Stimulated activated memory B cell treated with anti-CD40 and anti-IgM and Interleukin-4, amounts not matched to agents 10 μg/mL and 1 μg/mL and 100 μg/mL, for 72 hours (primary cell): Measurements from ENCODE around the gene CUX1.
"Not testable (repeated sequence)": the region's sequence is repeated elsewhere in the genome, so short reads cannot be mapped to it uniquely, and the experiment has no call there.

Experiments used
- ATAC-seq: fragments of 150-1000 bp; cut with Tn5 transposase; 2 replicates; pipeline ENCODE4 v1.10.0; 2021
- H3K27ac Mint-ChIP-seq: one replicate; pipeline ENCODE4 v1.8.0; 2022; ENCODE audit warnings: mild to moderate bottlenecking, mixed read lengths
- H3K27me3 Mint-ChIP-seq: one replicate; pipeline ENCODE4 v1.8.0; 2022; ENCODE audit warnings: mixed read lengths
- H3K36me3 Mint-ChIP-seq: one replicate; pipeline ENCODE4 v1.8.0; 2022; ENCODE audit warnings: mixed read lengths
- H3K4me1 Mint-ChIP-seq: one replicate; pipeline ENCODE4 v1.8.0; 2022; ENCODE audit warnings: mixed read lengths
- H3K4me3 Mint-ChIP-seq: one replicate; pipeline ENCODE4 v1.8.0; 2022; ENCODE audit warnings: mild to moderate bottlenecking, moderate library complexity, mixed read lengths
- H3K9me3 Mint-ChIP-seq: one replicate; pipeline ENCODE4 v1.8.0; 2022; ENCODE audit warnings: mixed read lengths

The CUX1 gene

GRCh38 chr7:101972627-101973026 lies 155.2 kb downstream of the CUX1 start:
- no peak overlapping the region for H3K4me3 Mint-ChIP-seq
- H3K9me3 Mint-ChIP-seq, result peaks cover 6% of the 10 kb centered on the region
- no peaks in the 10 kb centered on the region for H3K27me3 Mint-ChIP-seq
- H3K27ac Mint-ChIP-seq, result no peak overlapping the region
- peaks cover 24% of the 10 kb centered on the region for H3K4me1 Mint-ChIP-seq
- H3K36me3 Mint-ChIP-seq, result peaks cover 31% of the 10 kb centered on the region
- ATAC-seq, result no peak

GRCh38 chr7:101973130-101973529 lies 155.7 kb downstream of the CUX1 start:
- H3K9me3 Mint-ChIP-seq, result peaks cover 6% of the 10 kb centered on the region
- no peaks in the 10 kb centered on the region for H3K27me3 Mint-ChIP-seq
- no peak overlapping the region for H3K4me3 Mint-ChIP-seq
- H3K27ac Mint-ChIP-seq, result no peak overlapping the region
- ATAC-seq, result no peak
- peaks cover 24% of the 10 kb centered on the region for H3K4me1 Mint-ChIP-seq
- H3K36me3 Mint-ChIP-seq, result peaks cover 34% of the 10 kb centered on the region

GRCh38 chr7:101974393-101974792 lies 157.0 kb downstream of the CUX1 start:
- peaks cover 6% of the 10 kb centered on the region for H3K9me3 Mint-ChIP-seq
- H3K36me3 Mint-ChIP-seq, result peaks cover 42% of the 10 kb centered on the region
- no peak for ATAC-seq

GRCh38 chr7:101975046-101975445 lies 157.6 kb downstream of the CUX1 start:
- peaks cover 42% of the 10 kb centered on the region for H3K36me3 Mint-ChIP-seq
- H3K27ac Mint-ChIP-seq, result no peak overlapping the region
- H3K27me3 Mint-ChIP-seq, result no peaks in the 10 kb centered on the region
- H3K9me3 Mint-ChIP-seq, result peaks cover 6% of the 10 kb centered on the region
- no peak for ATAC-seq
- peaks cover 29% of the 10 kb centered on the region for H3K4me1 Mint-ChIP-seq
- H3K4me3 Mint-ChIP-seq, result no peak overlapping the region

More at GRCh38 chr7:101974393-101974792, 157.0 kb downstream of the CUX1 start:
- H3K4me1 Mint-ChIP-seq, result peaks cover 29% of the 10 kb centered on the region
- no peaks in the 10 kb centered on the region for H3K27me3 Mint-ChIP-seq
- H3K27ac Mint-ChIP-seq, result peak overlapping the region; percentile 40
- no peak overlapping the region for H3K4me3 Mint-ChIP-seq

GRCh38 chr7:101976411-101976810 lies 159.0 kb downstream of the CUX1 start:
- Mint-ChIP-seq H3K9me3 (peaks cover 2% of the 10 kb centered on the region), H3K4me1 (peaks cover 29% of the 10 kb centered on the region), H3K36me3 (peaks cover 41% of the 10 kb centered on the region), H3K27me3 (no peaks in the 10 kb centered on the region), H3K27ac (no peak overlapping the region), H3K4me3 (no peak overlapping the region)
- ATAC-seq, result no peak

- peaks cover 36% of the 10 kb centered on the region for H3K36me3 Mint-ChIP-seq
- no peak overlapping the region for H3K27ac Mint-ChIP-seq
- peaks cover 37% of the 10 kb centered on the region for H3K4me1 Mint-ChIP-seq
- H3K9me3 Mint-ChIP-seq, result peaks cover 2% of the 10 kb centered on the region
- ATAC-seq, result no peak
- no peaks in the 10 kb centered on the region for H3K27me3 Mint-ChIP-seq
- no peak overlapping the region for H3K4me3 Mint-ChIP-seq
These were observed 159.8 kb downstream of the CUX1 start for GRCh38 chr7:101977249-101977648.

- no peaks in the 10 kb centered on the region for H3K27me3 Mint-ChIP-seq
- no peak overlapping the region for H3K27ac Mint-ChIP-seq
- H3K4me1 Mint-ChIP-seq, result peaks cover 46% of the 10 kb centered on the region
These were observed 161.3 kb downstream of the CUX1 start for GRCh38 chr7:101978683-101979082.

GRCh38 chr7:101983147-101983811 lies 165.9 kb downstream of the CUX1 start:
- no peak for ATAC-seq
- Mint-ChIP-seq H3K9me3 (peaks cover 2% of the 10 kb centered on the region), H3K4me3 (no peak overlapping the region), H3K36me3 (peaks cover 15% of the 10 kb centered on the region), H3K4me1 (peaks cover 57% of the 10 kb centered on the region), H3K27ac (no peak overlapping the region), H3K27me3 (no peaks in the 10 kb centered on the region)

More at GRCh38 chr7:101978683-101979082, 161.3 kb downstream of the CUX1 start:
- peaks cover 25% of the 10 kb centered on the region for H3K36me3 Mint-ChIP-seq
- H3K4me3 Mint-ChIP-seq, result no peak overlapping the region
- H3K9me3 Mint-ChIP-seq, result peaks cover 5% of the 10 kb centered on the region
- no peak for ATAC-seq

GRCh38 chr7:101984133-101984879 lies 166.9 kb downstream of the CUX1 start:
- peaks cover 63% of the 10 kb centered on the region for H3K4me1 Mint-ChIP-seq

GRCh38 chr7:101985057-101985902 lies 167.9 kb downstream of the CUX1 start:
- Mint-ChIP-seq H3K9me3 (peaks cover 2% of the 10 kb centered on the region), H3K4me1 (peaks cover 73% of the 10 kb centered on the region), H3K27me3 (no peaks in the 10 kb centered on the region), H3K4me3 (no peak overlapping the region), H3K27ac (no peak overlapping the region), H3K36me3 (peaks cover 13% of the 10 kb centered on the region)
- ATAC-seq, result no peak

More at GRCh38 chr7:101984133-101984879, 166.9 kb downstream of the CUX1 start:
- H3K27me3 Mint-ChIP-seq, result no peaks in the 10 kb centered on the region
- no peak overlapping the region for H3K27ac Mint-ChIP-seq
- peaks cover 13% of the 10 kb centered on the region for H3K36me3 Mint-ChIP-seq
- peaks cover 2% of the 10 kb centered on the region for H3K9me3 Mint-ChIP-seq
- no peak overlapping the region for H3K4me3 Mint-ChIP-seq
- no peak for ATAC-seq

GRCh38 chr7:101985903-101986734 lies 168.7 kb downstream of the CUX1 start:
- Mint-ChIP-seq H3K27me3 (no peaks in the 10 kb centered on the region), H3K4me3 (no peak overlapping the region), H3K27ac (peak overlapping the region; percentile 41), H3K4me1 (peaks cover 78% of the 10 kb centered on the region), H3K36me3 (peaks cover 7% of the 10 kb centered on the region), H3K9me3 (peaks cover 2% of the 10 kb centered on the region)
- ATAC-seq, result no peak

GRCh38 chr7:101987494-101987893 lies 170.1 kb downstream of the CUX1 start:
- Mint-ChIP-seq H3K4me1 (peaks cover 78% of the 10 kb centered on the region), H3K27ac (peak overlapping the region; percentile 41), H3K4me3 (no peak overlapping the region), H3K9me3 (peaks cover 2% of the 10 kb centered on the region), H3K27me3 (no peaks in the 10 kb centered on the region), H3K36me3 (peaks cover 5% of the 10 kb centered on the region)
- no peak for ATAC-seq

GRCh38 chr7:101988060-101988459 lies 170.6 kb downstream of the CUX1 start:
- ATAC-seq, H3K36me3 Mint-ChIP-seq, H3K4me3 Mint-ChIP-seq, H3K9me3 Mint-ChIP-seq, H3K27me3 Mint-ChIP-seq: not testable (repeated sequence)
- peak overlapping the region; percentile 12 for H3K27ac Mint-ChIP-seq
- H3K4me1 Mint-ChIP-seq, result peaks cover 77% of the 10 kb centered on the region

GRCh38 chr7:101988513-101988912 lies 171.1 kb downstream of the CUX1 start:
- Mint-ChIP-seq H3K4me1 (peaks cover 74% of the 10 kb centered on the region), H3K9me3 (peaks cover under 1% of the 10 kb centered on the region), H3K4me3 (no peak overlapping the region), H3K36me3 (peaks cover 5% of the 10 kb centered on the region), H3K27ac (peak overlapping the region; percentile 12), H3K27me3 (no peaks in the 10 kb centered on the region)
- no peak for ATAC-seq
